ENCODE results near the gene HNMT.
A peak's percentile ranks its signal among the peaks of the same experiment; 100 is the strongest.

HNMT gene

GRCh38 chr2:137973280-137973679 is 9.0 kb downstream of the HNMT start:
- DNase-seq (ENCODE audit: low read depth) = no peak
- H3K4me3 ChIP-seq (ENCODE audit: low read length) = no peak overlapping the region
- TF ChIP-seq, protein P1, sequence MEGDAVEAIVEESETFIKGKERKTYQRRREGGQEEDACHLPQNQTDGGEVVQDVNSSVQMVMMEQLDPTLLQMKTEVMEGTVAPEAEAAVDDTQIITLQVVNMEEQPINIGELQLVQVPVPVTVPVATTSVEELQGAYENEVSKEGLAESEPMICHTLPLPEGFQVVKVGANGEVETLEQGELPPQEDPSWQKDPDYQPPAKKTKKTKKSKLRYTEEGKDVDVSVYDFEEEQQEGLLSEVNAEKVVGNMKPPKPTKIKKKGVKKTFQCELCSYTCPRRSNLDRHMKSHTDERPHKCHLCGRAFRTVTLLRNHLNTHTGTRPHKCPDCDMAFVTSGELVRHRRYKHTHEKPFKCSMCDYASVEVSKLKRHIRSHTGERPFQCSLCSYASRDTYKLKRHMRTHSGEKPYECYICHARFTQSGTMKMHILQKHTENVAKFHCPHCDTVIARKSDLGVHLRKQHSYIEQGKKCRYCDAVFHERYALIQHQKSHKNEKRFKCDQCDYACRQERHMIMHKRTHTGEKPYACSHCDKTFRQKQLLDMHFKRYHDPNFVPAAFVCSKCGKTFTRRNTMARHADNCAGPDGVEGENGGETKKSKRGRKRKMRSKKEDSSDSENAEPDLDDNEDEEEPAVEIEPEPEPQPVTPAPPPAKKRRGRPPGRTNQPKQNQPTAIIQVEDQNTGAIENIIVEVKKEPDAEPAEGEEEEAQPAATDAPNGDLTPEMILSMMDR (conservative IDR thresholded peaks at IDR 0.05; ENCODE audit: low read length) = no peak

DNA sequence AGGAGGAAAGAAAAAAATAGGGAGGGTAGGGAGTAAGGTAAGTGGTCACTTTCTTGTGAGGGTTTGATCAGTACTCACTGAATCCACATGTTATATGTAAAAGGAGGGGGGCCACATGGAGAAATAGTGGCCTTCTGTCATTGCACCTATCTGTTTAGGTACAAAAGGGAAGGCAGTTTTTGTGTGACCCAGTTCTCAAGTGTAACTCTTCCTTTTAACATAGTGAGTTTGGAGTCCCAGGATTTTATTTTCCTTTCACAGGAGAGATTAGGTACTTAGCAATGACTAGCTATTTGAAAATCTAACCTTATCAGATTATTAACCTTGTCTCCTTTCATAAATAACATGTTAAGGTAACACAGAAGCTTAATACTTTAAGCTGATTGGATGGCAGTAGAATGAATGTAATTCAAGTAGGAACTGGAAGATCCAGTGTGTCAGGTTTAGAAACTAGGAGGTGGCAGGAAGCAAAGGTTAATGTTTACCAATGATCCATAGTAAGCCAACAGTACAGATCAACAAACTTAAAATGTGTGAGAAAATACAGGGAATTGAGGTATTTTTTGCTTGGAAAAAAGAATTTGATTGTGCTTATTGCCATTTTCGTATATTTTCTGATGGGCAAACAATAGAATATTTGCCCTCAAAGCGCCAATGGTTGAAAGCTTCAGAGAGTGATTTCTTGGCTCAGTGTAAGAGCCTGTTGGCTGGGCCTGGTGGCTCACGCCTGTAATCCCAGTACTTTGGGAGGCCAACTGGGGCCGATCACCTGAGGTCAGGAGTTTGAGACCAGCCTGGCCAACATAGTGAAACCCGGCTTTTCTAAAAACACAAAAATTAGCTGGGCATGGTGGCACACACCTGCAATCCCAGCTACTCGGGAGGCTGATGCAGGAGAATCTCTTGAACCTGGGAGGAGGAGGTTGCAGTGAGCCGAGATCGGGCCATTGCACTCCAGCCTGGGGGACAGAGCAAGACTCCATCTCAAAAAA is 11.3 kb downstream of the HNMT start:
- DNase-seq (ENCODE audit: low read depth) = no peak
- TF ChIP-seq, protein P1 (conservative IDR thresholded peaks at IDR 0.05; ENCODE audit: low read length) = no peak
- H3K4me3 ChIP-seq (ENCODE audit: low read length) = no peak overlapping the region

DNA sequence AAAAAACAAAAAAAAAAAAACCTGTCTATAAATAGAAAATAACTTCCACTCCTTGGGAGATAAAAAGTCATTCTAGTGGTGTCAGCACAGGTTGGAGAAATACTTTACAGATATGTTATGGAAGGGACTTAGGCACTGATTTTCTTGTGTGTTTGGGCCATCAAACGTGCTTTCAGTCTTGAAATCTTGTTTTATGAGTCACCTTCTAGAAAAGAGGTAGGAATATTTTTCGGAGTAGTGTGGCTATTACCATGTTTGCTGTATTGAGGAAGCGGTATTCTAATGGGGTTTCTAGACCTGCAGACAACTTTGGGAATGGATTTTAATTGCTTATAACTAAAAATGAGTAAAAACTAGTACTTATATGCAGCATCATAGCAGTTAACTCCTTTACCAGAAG is 12.0 kb downstream of the HNMT start:
- TF ChIP-seq, protein P1 (conservative IDR thresholded peaks at IDR 0.05; ENCODE audit: low read length) = no peak
- DNase-seq (ENCODE audit: low read depth) = no peak
- no peak overlapping the region for H3K4me3 ChIP-seq (ENCODE audit: low read length)

- H3K4me3 ChIP-seq (ENCODE audit: low read length) = no peak overlapping the region
- TF ChIP-seq, protein P1 (conservative IDR thresholded peaks at IDR 0.05; ENCODE audit: low read length) = no peak
- no peak for DNase-seq (ENCODE audit: low read depth)
Measured at GRCh38 chr2:137977790-137978189, 13.5 kb downstream of the HNMT start.

GRCh38 chr2:137980459-137980858 is 16.2 kb downstream of the HNMT start:
- DNase-seq (ENCODE audit: low read depth) = peak; percentile 17
- TF ChIP-seq, protein P1 (conservative IDR thresholded peaks at IDR 0.05; ENCODE audit: low read length) = no peak
- H3K4me3 ChIP-seq (ENCODE audit: low read length) = no peak overlapping the region

DNA sequence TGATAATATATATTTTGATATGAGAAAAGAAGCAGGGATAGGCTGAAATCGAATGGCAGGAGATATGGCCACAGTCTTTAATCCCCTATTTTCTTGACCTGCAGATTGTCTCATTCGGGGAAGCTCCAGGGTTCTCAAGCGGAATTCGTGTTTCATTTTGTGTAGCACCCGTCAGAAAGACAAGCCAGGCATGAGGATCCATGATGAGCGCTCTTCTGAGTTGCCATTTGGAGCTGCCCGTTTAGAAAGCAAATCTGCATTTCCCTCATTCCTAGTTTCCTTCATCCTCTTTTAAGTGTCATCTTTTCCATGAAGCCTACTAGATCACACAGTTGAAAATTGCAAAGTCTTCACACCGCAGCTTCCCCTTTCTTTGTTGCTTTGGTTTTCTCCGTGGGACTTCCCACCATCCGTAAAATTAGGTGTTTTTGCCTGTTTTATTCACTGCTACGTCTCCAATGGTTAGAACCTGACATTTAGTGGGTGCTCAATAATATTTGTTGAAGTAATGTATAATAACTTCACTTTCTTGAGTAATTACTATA is 16.9 kb downstream of the HNMT start:
- no peak for DNase-seq (ENCODE audit: low read depth)
- TF ChIP-seq, protein P1 (conservative IDR thresholded peaks at IDR 0.05; ENCODE audit: low read length) = no peak
- H3K4me3 ChIP-seq (ENCODE audit: low read length) = no peak overlapping the region

DNA sequence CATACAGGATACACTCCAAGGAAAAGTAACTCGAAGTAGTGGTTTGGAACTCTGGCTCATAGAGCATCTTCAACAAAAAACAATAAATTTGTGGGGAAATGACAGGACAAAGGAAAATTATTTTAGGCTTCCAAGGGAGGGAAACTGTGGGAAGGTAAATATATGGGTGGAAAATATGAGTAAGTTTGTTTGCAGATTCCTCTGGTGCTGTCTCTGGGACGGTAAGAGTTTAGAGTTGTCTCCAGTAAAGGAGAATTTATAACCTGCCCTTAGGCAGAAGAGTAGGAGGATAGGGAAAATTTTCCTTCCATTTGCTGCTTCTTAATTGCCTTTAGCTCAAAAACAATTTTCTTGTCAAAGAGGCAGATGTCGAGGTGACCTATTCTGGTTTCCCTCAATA is 19.3 kb downstream of the HNMT start:
- TF ChIP-seq, protein P1 (conservative IDR thresholded peaks at IDR 0.05; ENCODE audit: low read length) = no peak
- DNase-seq (ENCODE audit: low read depth) = no peak
- no peak overlapping the region for H3K4me3 ChIP-seq (ENCODE audit: low read length)
